HAP-1 (cell line): Measurements from ENCODE around the gene EXT2.

ENCODE experiments used
- DNase-seq, 2 experiments: peaks; one replicate each; pipeline ENCODE4 v3.0.0-alpha.2; 2016 to 2020; ENCODE audit warnings: low spot score in 2 of 2
- H3K27me3 ChIP-seq: fragments of 250-450 bp; sonication (Bioruptor Pico); 2 replicates; pipeline ENCODE4 v1.5.1; 2020; ENCODE audit warnings: low read depth, mild to moderate bottlenecking, moderate library complexity
- H3K36me3 ChIP-seq: fragments of 250-450 bp; sonication (Bioruptor Pico); replicated peaks from 2 replicates; pipeline ENCODE4 v1.5.1; 2020; ENCODE audit warnings: mild to moderate bottlenecking
- H3K4me1 ChIP-seq: fragments of 250-450 bp; sonication (Bioruptor Pico); 2 replicates; pipeline ENCODE4 v1.5.1; 2020; ENCODE audit warnings: mild to moderate bottlenecking
- H3K4me3 ChIP-seq: fragments of 250-450 bp; sonication (Bioruptor Pico); 2 replicates; pipeline ENCODE4 v1.5.1; 2020; ENCODE audit warnings: mild to moderate bottlenecking, moderate library complexity
- H3K9me3 ChIP-seq: fragments of 250-450 bp; sonication (Bioruptor Pico); 2 replicates; pipeline ENCODE4 v1.5.1; 2020; ENCODE audit warnings: mild to moderate bottlenecking, moderate library complexity
- in situ Hi-C: fragments of 300-500 bp; cut with MboI; formaldehyde crosslinking; loops from 3 replicates; pipeline ENCODE4 v1.14.3; 2020; ENCODE audit warnings: low sequenced_read_pairs, inconsistent platforms, mixed read lengths

Gene EXT2

DNA sequence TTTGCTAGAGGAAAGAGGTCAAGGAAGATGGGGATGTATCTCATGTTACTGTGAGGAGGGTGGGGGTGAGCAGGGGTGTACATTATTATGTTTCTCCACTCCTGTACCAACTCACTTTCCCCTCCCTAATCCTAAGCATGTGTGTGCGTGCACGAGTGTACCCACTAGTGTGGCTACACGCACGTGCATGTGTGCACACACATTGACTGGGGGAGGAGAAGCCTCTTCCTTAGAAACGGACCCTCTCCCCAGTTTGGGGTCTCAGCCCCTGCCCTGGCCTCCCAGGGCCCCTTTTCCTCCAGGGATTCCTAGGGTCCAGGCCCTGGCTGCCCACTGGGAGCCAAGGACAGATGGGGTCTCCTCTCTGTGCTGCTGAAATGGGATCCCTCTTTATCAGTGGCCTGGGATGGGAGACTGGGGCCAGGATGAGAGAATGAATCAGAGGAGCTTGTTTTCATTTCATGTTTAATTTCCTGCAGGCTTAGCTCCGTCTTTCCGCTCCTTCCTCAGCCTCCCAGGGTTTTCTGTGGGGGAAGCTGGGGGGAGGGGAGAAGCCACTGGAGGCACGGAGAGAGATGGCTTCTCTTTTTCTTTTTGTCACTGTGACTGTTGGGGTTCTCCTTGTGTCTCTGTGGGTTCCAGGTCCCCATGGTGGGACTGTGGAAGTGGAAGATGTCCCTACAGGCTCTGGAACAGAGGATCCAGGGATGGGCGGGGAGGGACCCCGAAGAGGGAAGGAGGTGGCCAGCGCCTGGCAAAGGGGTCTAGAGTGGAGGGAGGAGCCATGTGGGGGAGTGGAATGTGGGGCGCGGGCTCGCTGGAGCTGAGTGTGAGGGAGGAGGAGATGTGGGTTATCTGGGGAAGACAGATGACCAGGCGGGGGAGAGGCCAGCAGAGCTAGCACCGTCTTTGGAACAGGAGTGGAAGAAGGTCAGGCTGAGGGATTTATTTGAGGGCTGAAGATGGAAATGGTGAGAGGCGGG, 174.2 kb downstream of the EXT2 start:
- Histone ChIP-seq H3K4me3 (no peak overlapping the region), H3K4me1 (no peaks in the 10 kb centered on the region), H3K27me3 (no peaks in the 10 kb centered on the region), H3K36me3 (no peaks in the 10 kb centered on the region), H3K9me3 (no peaks in the 10 kb centered on the region)
- in situ Hi-C loops: no loop called here
- no peak for DNase-seq

DNA sequence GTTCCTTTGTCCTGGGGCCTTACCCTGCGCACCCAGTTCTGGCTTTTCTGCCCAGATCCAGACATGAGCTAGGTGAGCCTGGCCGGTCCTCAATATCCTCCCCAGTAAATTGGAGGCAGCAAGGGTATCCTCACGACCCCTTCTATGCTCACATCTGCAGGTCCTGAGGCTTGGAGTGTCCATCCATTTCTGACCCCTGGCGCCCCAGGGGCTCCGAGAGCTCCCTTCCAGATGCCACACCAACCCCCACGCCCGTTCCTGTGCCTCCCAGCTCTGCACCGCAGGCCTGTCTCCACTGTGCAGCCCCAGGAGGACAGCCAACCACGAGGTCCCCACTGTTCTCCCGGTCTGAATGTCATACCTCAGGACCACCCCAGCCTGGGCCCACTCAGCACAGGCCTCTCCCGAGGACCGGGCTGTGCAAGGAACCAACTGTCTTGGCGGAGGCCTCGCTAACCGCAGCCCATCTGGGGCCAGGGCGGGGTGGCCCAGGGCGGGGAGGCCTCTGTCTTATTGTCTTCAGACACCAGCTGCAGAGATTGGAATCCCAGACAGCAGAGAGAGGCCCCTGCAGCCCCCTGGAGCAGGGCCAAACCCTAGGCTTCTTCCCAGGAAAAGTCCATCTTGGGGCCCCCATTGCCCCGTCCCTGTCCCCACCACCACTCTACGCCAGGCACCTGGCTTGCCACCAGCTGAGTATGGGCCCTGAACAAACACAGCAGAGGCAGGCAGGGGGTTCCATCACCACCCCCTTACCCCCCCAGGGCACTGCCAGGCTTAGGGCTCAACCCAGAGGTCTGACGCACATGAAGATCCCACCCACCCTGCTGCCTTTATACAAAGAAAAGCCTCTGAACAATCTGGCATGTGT, 175.2 kb downstream of the EXT2 start:
- no peak overlapping the region for H3K4me3 ChIP-seq
- no peaks in the 10 kb centered on the region for H3K4me1 ChIP-seq
- H3K27me3 ChIP-seq: no peaks in the 10 kb centered on the region
- no peaks in the 10 kb centered on the region for H3K9me3 ChIP-seq
- H3K36me3 ChIP-seq: no peaks in the 10 kb centered on the region
- in situ Hi-C loops: no loop called here
- DNase-seq: no peak

DNA sequence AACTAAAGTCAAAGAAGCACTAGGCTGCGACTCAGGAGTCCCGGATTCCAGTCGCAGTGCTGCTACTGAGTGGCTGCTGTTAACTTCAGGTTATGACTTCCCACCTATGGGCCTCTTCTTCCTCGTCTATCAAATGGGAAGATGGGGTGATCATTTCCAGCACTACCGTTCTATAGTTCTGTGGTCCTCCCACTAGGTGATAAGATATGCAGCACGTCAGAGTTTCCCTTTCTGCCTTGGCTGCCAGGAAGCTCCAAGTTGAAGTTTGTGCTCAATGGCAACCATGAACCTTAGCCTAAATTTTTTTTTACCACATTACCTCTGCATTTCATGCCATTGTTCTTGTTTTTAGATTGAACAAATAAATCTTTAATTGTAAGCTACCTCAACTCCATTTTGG, 175.8 kb downstream of the EXT2 start:
- in situ Hi-C loops: no loop called here
- Histone ChIP-seq H3K36me3 (no peaks in the 10 kb centered on the region), H3K9me3 (no peaks in the 10 kb centered on the region), H3K4me3 (no peak overlapping the region), H3K27me3 (no peaks in the 10 kb centered on the region), H3K4me1 (no peaks in the 10 kb centered on the region)
- DNase-seq: no peak

DNA sequence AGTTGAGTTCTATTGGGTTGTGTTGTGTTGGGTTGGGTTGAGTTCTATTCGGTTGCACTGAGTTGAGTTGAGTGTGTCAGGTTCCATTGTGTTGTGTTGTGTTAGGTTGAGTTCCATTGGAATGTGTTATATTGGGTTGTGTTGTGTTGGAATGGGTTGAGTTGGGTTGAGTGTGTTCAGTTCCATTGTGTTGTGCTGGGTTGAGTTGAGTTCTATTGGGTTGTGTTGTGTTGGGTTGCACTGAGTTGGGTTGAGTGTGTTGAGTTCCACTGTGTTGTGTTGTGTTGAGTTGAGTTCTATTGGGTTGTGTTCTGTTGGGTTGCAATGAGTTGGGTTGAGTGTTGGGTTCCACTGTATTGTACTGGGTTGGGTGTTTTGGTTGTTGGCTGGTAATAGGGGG, 178.9 kb downstream of the EXT2 start:
- H3K9me3 ChIP-seq: no peaks in the 10 kb centered on the region
- in situ Hi-C loops: no loop called here
- H3K4me3 ChIP-seq: no peak overlapping the region
- DNase-seq: no peak
- no peaks in the 10 kb centered on the region for H3K27me3 ChIP-seq
- no peaks in the 10 kb centered on the region for H3K4me1 ChIP-seq
- H3K36me3 ChIP-seq: no peaks in the 10 kb centered on the region

DNA sequence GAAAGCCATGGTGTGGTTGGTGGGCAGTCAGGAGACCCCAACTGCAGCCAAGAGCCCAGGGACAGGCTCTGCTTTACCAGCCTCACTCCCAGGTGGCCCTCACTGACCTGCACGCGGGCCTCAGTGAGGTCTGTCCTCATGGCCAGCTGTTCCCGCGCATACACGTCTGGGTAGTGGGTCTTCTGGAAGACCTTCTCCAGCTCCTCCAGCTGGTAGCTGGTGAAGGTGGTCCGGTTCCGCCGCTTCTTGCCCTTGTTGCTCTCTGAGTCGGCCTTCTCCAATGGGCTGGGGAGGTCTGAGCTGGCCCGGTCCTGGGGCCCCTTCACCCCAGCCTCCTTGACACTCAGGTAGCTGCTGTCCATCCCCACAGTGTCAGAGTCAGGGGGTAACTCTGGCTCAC, 179.8 kb downstream of the EXT2 start:
- Histone ChIP-seq H3K4me1 (no peaks in the 10 kb centered on the region), H3K27me3 (no peaks in the 10 kb centered on the region), H3K36me3 (no peaks in the 10 kb centered on the region), H3K9me3 (no peaks in the 10 kb centered on the region), H3K4me3 (no peak overlapping the region)
- no peak for DNase-seq
- in situ Hi-C loops: no loop called here

DNA sequence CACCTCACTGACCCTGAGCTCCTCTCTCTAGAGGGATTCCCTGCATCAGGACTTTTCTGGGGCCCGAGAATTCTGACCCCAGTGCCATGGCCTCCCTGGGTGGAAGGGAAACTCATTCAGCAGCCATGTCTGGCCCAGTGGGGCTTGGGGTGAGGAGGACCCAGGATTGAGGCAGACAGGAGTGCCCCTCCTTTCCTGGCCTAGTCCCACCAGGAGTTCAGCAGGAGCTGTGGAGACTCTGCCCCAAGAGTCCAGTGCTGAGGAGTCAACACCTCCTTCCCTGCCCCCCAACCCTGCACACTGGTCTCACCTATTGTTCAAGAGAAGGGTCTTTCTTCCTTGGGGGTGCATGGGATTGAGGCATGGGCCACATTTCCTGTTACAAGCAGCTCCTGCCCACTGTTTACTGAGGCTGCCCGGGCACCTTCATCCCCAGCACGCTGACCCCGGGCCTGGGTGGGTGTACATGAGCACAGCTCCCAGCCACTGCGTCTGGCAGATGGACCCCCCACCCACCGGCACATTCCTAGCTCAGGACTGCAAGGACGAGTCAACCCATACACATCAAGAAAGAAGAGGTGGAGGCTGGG, 180.6 kb downstream of the EXT2 start:
- in situ Hi-C loops: no loop called here
- H3K4me1 ChIP-seq: no peaks in the 10 kb centered on the region
- H3K27me3 ChIP-seq: no peaks in the 10 kb centered on the region
- no peaks in the 10 kb centered on the region for H3K9me3 ChIP-seq
- H3K4me3 ChIP-seq: no peak overlapping the region
- DNase-seq: no peak
- no peaks in the 10 kb centered on the region for H3K36me3 ChIP-seq

DNA sequence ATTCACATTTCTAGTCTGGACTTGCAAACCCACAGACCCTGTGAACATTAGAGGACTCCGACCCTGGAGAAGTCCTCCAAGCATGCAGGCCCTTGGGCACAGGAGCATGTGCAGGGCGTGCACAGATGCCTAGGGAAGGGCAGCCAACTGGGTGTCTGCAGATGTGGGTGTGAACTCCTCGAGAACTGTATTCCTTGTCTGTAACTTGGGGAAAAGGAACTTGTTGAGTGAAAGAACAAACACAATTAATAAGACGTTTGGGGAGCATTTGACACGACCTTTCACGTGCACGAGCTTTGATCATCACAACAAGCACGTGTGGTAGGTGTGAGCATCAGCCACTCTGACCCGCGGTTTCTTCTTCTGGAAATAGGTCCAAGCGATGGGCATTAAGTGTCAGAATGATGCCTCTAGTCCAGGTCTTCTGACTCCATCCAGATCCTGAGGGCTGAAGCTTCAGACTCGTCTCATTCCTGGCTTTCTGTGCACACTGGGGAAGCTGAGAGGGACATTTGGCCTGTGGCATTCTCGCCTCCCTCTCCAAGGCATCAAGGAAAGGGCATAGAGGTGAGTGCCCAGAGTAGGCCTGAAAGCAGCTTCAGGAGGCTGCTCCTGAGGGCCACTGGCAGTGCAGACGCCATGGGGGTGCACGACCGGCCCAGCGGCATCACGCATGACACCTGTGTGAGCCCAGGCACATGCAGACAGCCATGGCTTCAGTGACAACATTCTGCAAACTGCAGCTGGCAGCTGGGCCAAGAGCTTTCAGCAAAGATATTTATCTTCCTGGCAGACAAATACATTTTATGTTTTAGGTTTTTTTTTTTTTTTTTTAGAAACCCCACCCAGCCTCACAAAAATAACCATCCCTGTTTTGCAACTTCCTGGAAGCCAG, 182.0 kb downstream of the EXT2 start:
- H3K4me3 ChIP-seq: no peak overlapping the region
- no peaks in the 10 kb centered on the region for H3K9me3 ChIP-seq
- DNase-seq: no peak
- H3K4me1 ChIP-seq: no peaks in the 10 kb centered on the region
- H3K27me3 ChIP-seq: no peaks in the 10 kb centered on the region
- H3K36me3 ChIP-seq: no peaks in the 10 kb centered on the region
- in situ Hi-C loops: no loop called here

DNA sequence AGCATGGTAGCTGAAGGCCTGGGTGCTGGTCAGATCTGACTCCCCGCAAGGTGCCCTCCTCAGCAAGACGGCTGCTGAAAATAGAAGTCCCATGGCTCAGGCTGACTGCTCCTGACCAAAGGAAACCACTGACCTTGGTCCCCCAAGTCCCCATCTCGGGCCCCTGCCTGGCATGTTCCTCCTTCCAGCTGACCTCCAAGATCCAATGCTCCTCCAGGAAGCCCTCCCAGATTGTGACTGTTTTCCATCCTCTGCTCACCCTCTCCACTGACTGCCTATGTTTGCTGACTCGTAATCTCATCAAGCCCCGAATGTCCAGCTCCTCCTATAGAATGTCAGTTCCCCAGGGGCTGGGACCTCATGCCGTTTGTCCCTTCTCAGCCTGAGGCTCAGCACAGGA, 184.0 kb downstream of the EXT2 start:
- in situ Hi-C loops: no loop called here
- no peaks in the 10 kb centered on the region for H3K27me3 ChIP-seq
- H3K36me3 ChIP-seq: no peaks in the 10 kb centered on the region

DNA sequence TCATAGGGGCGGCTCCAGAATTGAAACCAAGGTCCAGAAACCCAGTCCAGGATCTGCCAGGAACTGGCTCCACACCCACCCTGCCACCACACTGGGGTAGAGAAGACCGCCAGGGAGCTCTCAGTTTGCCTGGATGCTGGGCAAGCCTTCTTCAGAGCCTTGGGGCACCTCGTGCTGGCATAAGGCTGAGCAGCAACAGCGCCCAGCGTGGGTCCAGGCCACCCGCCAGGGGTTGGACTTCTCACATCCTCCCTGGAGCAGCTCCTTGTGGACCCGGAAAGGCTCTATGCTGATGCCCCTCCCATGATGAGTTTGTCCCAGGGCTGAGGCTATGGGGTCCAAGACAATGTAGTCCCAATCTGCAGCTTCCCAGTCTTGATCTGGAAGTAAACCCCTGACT, 184.8 kb downstream of the EXT2 start:
- in situ Hi-C loops: no loop called here
- Histone ChIP-seq H3K4me1 (no peaks in the 10 kb centered on the region), H3K36me3 (no peaks in the 10 kb centered on the region), H3K27me3 (no peaks in the 10 kb centered on the region), H3K4me3 (no peak overlapping the region), H3K9me3 (no peaks in the 10 kb centered on the region)
- DNase-seq: no peak

More for the DNA sequence above, 184.0 kb downstream of the EXT2 start:
- DNase-seq: no peak
- H3K4me1 ChIP-seq: no peaks in the 10 kb centered on the region
- H3K9me3 ChIP-seq: no peaks in the 10 kb centered on the region
- H3K4me3 ChIP-seq: no peak overlapping the region

DNA sequence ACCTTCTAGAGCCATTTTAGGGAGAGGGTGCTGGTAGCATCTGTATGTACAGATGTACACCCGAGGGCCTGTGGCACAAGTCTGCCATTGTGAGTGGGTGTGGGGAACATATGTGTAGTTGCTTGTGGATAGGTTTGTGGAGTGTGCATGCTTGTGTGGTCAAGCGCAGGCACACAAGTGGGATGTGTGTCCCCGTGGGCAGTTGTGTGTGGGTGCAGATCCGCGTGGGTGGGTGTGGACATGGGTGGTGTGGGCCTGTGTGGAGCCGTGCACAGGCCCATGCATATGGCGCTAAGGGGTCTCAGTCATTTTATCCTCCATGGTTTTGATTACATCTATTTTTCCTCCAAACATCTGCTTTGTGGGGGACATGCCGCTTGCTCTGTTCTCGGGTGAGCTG, 185.7 kb downstream of the EXT2 start:
- no peak for DNase-seq
- H3K36me3 ChIP-seq: no peaks in the 10 kb centered on the region
- no peak overlapping the region for H3K4me3 ChIP-seq
- H3K4me1 ChIP-seq: no peaks in the 10 kb centered on the region
- in situ Hi-C loops: no loop called here
- no peaks in the 10 kb centered on the region for H3K27me3 ChIP-seq
- no peaks in the 10 kb centered on the region for H3K9me3 ChIP-seq

DNA sequence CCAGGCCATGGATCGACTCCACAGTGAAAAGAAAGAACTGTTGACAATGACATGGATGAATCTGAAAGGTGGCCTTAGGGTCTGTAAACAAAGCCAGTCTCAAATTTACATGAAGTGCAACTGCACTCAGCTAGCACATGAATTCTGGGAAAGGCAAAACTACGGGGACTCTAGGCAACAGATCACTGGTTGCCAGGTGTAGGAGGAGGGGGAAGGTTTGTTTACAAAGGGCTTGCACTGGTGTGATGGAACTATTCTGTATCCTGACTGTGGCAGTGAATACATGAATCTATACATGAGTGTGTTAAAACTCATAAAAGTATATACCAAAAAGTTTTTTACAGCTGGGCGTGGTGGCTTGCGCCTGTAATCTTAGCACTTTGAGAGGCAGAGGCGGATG, 187.1 kb downstream of the EXT2 start:
- H3K4me3 ChIP-seq: no peak overlapping the region
- no peak for DNase-seq
- no peaks in the 10 kb centered on the region for H3K4me1 ChIP-seq
- no peaks in the 10 kb centered on the region for H3K9me3 ChIP-seq
- in situ Hi-C loops: no loop called here
- no peaks in the 10 kb centered on the region for H3K27me3 ChIP-seq
- H3K36me3 ChIP-seq: no peaks in the 10 kb centered on the region

DNA sequence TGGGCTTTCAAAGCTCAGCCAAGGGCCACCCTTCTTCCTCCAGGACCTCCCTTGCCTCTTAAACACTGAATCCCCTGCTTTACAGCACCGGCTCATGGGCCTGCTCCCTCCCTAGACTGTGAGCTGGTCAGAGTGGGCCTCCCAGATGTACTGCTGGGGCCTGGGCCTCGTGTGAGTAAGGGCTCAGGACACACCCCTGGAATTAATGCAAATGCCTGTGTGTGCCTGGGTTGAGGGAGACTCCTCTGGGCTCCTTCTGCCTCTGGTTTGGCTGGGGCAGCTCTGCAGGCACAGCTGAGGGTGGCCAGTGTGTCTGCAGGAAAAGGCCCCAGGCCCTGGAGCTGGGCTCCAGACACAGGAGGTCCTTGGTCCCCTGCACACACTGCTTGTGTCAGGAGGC, 190.3 kb downstream of the EXT2 start:
- H3K4me1 ChIP-seq: no peaks in the 10 kb centered on the region
- no peak for DNase-seq
- H3K27me3 ChIP-seq: no peaks in the 10 kb centered on the region
- H3K36me3 ChIP-seq: no peaks in the 10 kb centered on the region
- no peak overlapping the region for H3K4me3 ChIP-seq
- no peaks in the 10 kb centered on the region for H3K9me3 ChIP-seq
- in situ Hi-C loops: loop anchor here (5.0 kb wide), 1 partner anchor 252 kb away; no protein-coding TSS in a partner anchor

DNA sequence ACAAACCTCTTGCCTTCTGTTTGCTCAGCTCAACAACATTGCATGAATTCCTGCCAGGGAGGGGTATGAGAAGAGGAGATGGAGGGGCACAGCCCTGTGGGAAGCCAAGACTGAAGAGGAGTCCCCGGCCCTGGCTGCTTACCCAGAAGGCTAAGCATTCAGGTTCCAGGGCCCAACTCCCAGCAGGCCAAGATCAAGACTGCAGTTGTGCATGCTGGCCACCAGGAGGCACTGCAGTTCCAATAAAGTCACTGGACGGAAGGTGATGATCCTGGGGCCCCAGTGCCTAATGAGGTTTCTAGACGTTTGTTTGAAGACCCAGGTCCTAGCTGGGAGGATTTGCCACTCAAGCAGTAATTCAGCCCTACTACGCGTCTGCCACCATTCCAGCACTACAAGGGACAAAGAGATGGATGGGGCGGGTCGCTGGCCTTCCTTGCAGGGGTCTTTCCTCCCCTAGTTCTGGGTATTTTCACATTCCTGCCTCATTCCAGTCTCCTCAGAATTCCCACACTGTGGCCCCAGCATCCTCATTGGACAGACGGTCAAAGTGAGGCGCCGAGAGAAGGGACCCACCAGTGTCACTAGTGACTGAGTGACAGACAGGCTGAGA, 190.9 kb downstream of the EXT2 start:
- Histone ChIP-seq H3K27me3 (no peaks in the 10 kb centered on the region), H3K4me3 (no peak overlapping the region), H3K36me3 (no peaks in the 10 kb centered on the region), H3K9me3 (no peaks in the 10 kb centered on the region), H3K4me1 (no peaks in the 10 kb centered on the region)
- peak; percentile 34 to 78 for DNase-seq
- in situ Hi-C loops: loop anchor here (5.0 kb wide), 1 partner anchor 251 kb away; no protein-coding TSS in a partner anchor
